Stimulated activated CD4-positive, alpha-beta T cell treated with anti-CD3 and anti-CD28 coated beads, Interleukin-4, amount 100 ng/mL, for 24 hours (primary cell): Measurements from ENCODE around the gene FAM181A.

Experiments
- DNase-seq: peaks from one replicate; pipeline ENCODE4 v3.0.0-alpha.2; 2020

Gene FAM181A

GRCh38 chr14:93930296-93930988 lies 3.3 kb downstream of the FAM181A start:
- no peak for DNase-seq

- DNase-seq: no peak
These were observed 3.8 kb downstream of the FAM181A start for GRCh38 chr14:93930989-93931307.

GRCh38 chr14:93932642-93933041 lies 5.5 kb downstream of the FAM181A start:
- DNase-seq: no peak

- no peak for DNase-seq
These were observed 8.1 kb downstream of the FAM181A start for GRCh38 chr14:93935213-93935612.

GRCh38 chr14:93936245-93936644 lies 9.1 kb downstream of the FAM181A start:
- DNase-seq: peak; percentile 33

- DNase-seq: no peak
These were observed 9.8 kb downstream of the FAM181A start for GRCh38 chr14:93936926-93937325.

- no peak for DNase-seq
These were observed 10.4 kb downstream of the FAM181A start for GRCh38 chr14:93937519-93937918.

- DNase-seq: no peak
These were observed 11.7 kb downstream of the FAM181A start for GRCh38 chr14:93938751-93939303.

- DNase-seq: peak; percentile 93
These were observed 12.4 kb downstream of the FAM181A start for GRCh38 chr14:93939304-93940229.

GRCh38 chr14:93940437-93940836 lies 13.3 kb downstream of the FAM181A start:
- DNase-seq: no peak

- DNase-seq: no peak
These were observed 14.3 kb downstream of the FAM181A start for GRCh38 chr14:93941293-93941910.

- DNase-seq: no peak
These were observed 15.9 kb downstream of the FAM181A start for GRCh38 chr14:93943052-93943451.

GRCh38 chr14:93943930-93944329 lies 16.8 kb downstream of the FAM181A start:
- DNase-seq: no peak

GRCh38 chr14:93944348-93945069 lies 17.4 kb downstream of the FAM181A start:
- DNase-seq: no peak

- DNase-seq: no peak
These were observed 17.9 kb downstream of the FAM181A start for GRCh38 chr14:93945070-93945399.

GRCh38 chr14:93946104-93946503 lies 19.0 kb downstream of the FAM181A start:
- no peak for DNase-seq

GRCh38 chr14:93946541-93947090 lies 19.5 kb downstream of the FAM181A start:
- DNase-seq: no peak

- DNase-seq: no peak
These were observed 20.1 kb downstream of the FAM181A start for GRCh38 chr14:93947282-93947681.

GRCh38 chr14:93949511-93950075 lies 22.4 kb downstream of the FAM181A start:
- DNase-seq: no peak

- no peak for DNase-seq
These were observed 23.9 kb downstream of the FAM181A start for GRCh38 chr14:93950948-93951634.
